ENCODE measurements around the gene LAMTOR3. TPM values are rescaled to one million over a fixed set of nuclear protein-coding genes. Genes with fewer than 3 reads are reported as not detected.

Gene LAMTOR3
- polyA plus RNA-seq, 6 donors from 2014 or later: 19.6 to 43.7 (median 26.6) TPM

DNA sequence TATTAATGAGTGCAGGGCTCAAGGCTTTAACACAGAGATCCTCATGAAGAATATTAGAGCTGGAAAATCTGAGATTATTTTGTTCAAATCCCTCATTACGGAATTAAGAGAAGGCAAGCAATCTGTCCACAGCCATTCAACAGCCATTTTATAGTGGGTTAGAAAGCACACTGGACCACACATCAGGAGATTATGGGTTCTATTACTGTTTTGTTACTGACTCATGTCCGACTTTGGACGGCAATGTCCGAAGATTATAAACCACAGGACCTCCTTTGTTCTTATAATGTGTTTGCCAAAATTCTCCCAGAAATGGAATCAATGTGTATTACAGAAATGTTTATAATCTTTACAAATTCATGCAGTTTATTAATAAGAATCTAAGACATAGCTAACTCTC is 8.1 kb downstream of the LAMTOR3 start:
- H3K9me3 Mint-ChIP-seq: no peaks in the 10 kb centered on the region
- no peak overlapping the region for H3K27ac Mint-ChIP-seq
- peaks cover 0 to 5% (median 4%) of the 10 kb centered on the region in 3 donors for H3K4me1 Mint-ChIP-seq
- H3K36me3 Mint-ChIP-seq: no peaks in the 10 kb centered on the region
- H3K27me3 Mint-ChIP-seq: no peaks in the 10 kb centered on the region
- H3K4me3 Mint-ChIP-seq: no peak overlapping the region
- ATAC-seq (ENCODE audit: low read depth in 2 of 2) (no peak), DNase-seq (no peak)

DNA sequence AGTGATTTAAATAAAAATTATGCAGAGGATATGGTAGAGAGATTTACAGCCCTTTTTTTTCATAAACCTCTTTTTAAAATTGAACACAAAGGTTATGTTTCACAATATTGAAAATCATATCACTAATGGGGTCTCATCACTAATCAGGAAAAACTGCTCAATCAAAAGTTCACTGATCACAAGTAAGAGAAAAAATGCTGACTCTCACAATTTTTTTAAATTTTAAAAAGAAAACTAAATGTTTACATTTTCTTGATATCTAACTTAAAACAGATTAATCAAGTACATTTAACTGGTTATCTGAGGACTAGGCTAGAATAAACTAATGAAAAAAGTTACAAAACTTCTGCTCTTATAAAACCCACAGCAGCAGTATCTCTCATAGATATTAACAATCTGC is 8.5 kb downstream of the LAMTOR3 start:
- no peak for DNase-seq
- Mint-ChIP-seq H3K9me3 (no peaks in the 10 kb centered on the region), H3K36me3 (peaks cover 0 to under 1% of the 10 kb centered on the region in 2 donors), H3K4me3 (no peak overlapping the region), H3K4me1 (peaks cover 0 to 5% (median 4%) of the 10 kb centered on the region in 3 donors), H3K27ac (no peak overlapping the region), H3K27me3 (no peaks in the 10 kb centered on the region)
- no peak for ATAC-seq (ENCODE audit: low read depth in 2 of 2)

DNA sequence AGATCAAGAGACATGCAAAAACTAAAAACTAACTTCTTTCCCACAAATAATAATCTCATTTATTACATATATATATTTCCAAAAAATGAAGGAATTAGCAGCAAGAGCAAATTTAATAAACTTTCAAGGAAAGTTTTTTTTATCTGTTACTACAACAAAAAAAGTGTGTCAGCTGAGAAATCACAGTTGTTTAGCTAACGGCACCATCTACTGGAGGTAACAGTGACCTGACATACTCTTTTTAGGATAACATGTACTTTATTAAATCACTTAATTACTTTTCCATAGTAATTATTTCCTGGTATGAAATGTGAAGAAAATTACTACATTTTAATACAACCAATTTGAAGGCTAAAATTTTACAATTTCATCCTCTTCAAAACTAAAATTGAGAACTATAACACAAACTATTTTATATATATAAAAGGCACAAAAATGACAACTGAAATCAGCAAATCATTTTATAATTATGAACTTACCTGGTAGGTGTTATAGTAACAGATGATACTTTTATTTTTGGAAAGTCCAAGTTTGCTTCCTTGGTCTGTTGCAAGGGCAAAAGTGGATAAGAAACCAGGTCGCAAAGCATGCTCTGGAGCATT is 9.1 kb downstream of the LAMTOR3 start:
- Mint-ChIP-seq H3K4me1 (peaks cover 0 to 5% (median 4%) of the 10 kb centered on the region in 3 donors), H3K27ac (no peak overlapping the region), H3K27me3 (no peaks in the 10 kb centered on the region), H3K36me3 (peaks cover 0 to 5% of the 10 kb centered on the region in 2 donors), H3K9me3 (no peaks in the 10 kb centered on the region), H3K4me3 (no peak overlapping the region)
- ATAC-seq (ENCODE audit: low read depth in 2 of 2) (peak; percentile 43 to 52), DNase-seq (peak; percentile 31)

DNA sequence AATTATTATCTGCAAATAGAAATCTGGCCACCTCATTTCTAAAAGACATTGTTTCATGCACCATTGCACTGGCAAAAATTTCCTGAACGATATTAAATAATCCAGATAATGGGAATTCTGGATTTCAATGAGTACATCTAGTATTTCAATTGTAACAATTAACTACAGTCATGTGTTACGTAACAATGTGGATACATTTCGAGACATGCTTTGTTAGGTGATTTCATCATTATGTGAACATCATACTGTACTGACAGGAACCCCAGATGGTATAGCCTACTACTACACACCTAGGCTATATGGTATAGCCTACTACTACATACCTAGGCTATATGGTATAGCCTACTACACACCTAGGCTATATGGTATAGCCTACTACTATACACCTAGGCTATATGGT is 14.8 kb downstream of the LAMTOR3 start:
- no peak overlapping the region for H3K4me3 Mint-ChIP-seq
- no peaks in the 10 kb centered on the region for H3K9me3 Mint-ChIP-seq
- H3K36me3 Mint-ChIP-seq: peaks cover 0 to 10% of the 10 kb centered on the region in 2 donors
- no peak for ATAC-seq (ENCODE audit: low read depth in 2 of 2)
- no peaks in the 10 kb centered on the region for H3K27me3 Mint-ChIP-seq
- DNase-seq: no peak
- H3K4me1 Mint-ChIP-seq: peaks cover 0 to 2% (median 0%) of the 10 kb centered on the region in 3 donors
- H3K27ac Mint-ChIP-seq: no peak overlapping the region

DNA sequence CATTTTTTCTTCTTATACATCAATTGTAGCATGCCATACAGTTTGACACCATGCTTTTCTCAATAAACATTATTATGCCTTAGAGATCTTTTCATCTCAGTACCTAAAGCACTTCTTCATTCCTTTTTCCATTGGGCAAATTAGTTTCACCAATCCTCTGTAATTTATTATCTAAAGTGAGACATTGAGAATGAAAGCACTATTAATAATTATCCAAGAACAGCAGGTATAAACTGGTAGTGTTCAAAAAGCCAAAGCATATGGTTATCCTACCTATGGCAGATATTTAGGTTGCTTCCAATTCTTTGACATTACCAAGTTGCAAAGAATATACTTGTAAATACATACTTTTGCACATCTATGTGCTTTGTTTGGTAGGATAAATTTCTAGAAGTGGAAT is 15.6 kb downstream of the LAMTOR3 start:
- Mint-ChIP-seq H3K27me3 (no peaks in the 10 kb centered on the region), H3K4me1 (peaks cover 0 to 2% (median 0%) of the 10 kb centered on the region in 3 donors), H3K4me3 (no peak overlapping the region), H3K27ac (no peak overlapping the region), H3K9me3 (no peaks in the 10 kb centered on the region), H3K36me3 (peaks cover 0 to 10% of the 10 kb centered on the region in 2 donors)
- DNase-seq (no peak), ATAC-seq (ENCODE audit: low read depth in 2 of 2) (no peak)

DNA sequence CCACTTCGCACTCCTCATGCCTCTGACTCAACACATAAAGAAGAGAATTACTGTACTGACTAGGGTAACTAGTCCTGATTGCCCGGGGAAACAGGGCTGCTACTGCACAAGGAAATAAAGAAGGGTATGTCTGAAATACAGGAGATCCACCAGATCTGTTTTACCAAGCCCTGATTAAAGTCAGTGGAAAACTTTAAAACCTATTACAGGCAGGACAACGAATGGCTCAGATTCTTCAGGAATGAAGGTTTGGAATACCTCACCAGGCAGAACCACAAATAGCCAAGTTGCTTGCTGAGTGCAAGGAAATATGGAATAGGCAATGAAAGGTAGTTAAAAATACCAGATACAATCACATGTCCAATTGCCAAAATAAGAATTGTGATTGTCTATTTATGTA is 17.3 kb downstream of the LAMTOR3 start:
- peak overlapping the region in 1 of 6 donors; percentile 10 for H3K27ac Mint-ChIP-seq
- H3K36me3 Mint-ChIP-seq: peaks cover under 1 to 19% of the 10 kb centered on the region in 2 donors
- DNase-seq (no peak), ATAC-seq (ENCODE audit: low read depth in 2 of 2) (no peak)
- H3K4me1 Mint-ChIP-seq: peaks cover 2 to 6% (median 5%) of the 10 kb centered on the region in 3 donors
- no peak overlapping the region for H3K4me3 Mint-ChIP-seq
- H3K9me3 Mint-ChIP-seq: no peaks in the 10 kb centered on the region
- no peaks in the 10 kb centered on the region for H3K27me3 Mint-ChIP-seq

DNA sequence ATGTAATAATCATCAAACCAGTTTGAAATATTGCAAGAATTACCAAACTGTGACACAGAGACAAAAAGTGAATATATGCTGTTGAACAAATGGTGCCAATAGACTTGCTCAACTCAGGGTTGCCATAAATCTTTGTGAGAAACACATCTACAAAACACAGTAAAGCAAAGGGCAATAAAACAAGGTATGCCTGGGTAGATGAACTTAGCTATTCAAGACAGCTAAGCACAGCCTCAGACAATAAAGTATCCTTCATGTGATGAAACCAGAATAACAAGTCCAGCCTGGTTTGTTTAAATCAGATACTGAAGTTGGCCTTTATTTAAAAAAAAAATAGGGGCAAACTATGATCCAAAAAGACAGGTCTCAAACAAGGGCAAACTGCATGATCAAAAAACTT is 19.2 kb downstream of the LAMTOR3 start:
- Mint-ChIP-seq H3K9me3 (no peaks in the 10 kb centered on the region), H3K4me1 (peaks cover 5 to 7% (median 6%) of the 10 kb centered on the region in 3 donors), H3K4me3 (no peak overlapping the region), H3K36me3 (peaks cover 7 to 13% of the 10 kb centered on the region in 2 donors), H3K27ac (peak overlapping the region in 2 of 6 donors; percentile 28 to 84), H3K27me3 (no peaks in the 10 kb centered on the region)
- ATAC-seq (ENCODE audit: low read depth in 2 of 2): no peak
- DNase-seq: no peak

DNA sequence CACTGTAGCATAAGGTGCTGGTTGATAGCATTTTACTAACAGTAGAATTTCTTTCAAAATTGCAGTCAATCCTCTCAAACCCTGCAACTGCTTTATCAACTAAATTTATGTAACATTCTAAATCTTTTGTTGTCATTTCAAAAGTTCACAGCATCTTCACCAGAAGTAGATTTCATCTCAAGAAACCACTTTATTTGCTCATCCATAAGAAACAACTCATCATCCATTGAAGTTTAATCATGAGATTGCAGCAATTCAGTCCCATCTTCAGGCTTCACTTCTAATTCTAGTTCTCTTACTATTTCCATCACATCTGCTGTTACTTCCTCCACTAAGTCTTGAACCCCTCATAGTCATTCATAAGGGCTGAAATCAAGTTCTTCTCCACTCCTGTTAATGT is 21.7 kb downstream of the LAMTOR3 start:
- Mint-ChIP-seq H3K4me1 (peaks cover 5 to 7% (median 6%) of the 10 kb centered on the region in 3 donors), H3K36me3 (peaks cover 7 to 9% of the 10 kb centered on the region in 2 donors), H3K9me3 (no peaks in the 10 kb centered on the region), H3K4me3 (no peak overlapping the region), H3K27me3 (no peaks in the 10 kb centered on the region), H3K27ac (peak overlapping the region in 4 of 6 donors; percentile 9 to 88 (median 24))
- no peak for ATAC-seq (ENCODE audit: low read depth in 2 of 2)
- DNase-seq: no peak

DNA sequence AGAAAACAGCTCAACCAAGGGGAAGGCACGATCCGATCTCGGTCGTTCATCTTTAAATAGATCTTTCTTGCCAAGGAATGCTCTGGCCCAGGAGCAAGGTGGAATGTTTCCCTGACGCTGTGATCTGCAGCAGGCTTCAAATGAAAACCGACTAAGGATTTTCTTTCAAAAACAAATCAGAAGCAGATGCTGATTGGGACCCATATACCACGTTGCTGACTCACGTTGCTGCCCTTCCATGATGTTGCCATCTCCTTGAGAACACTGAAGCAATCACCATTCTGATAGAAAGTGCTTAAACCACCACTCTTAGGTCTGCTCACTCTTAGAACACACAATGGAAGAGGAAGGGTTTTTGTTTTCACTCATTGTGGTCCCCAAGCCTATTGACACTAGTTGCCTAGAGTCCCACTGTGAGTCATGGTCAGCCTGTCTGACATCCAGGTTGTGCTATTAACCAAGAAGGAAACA is 26.1 kb downstream of the LAMTOR3 start:
- peaks cover 9 to 11% of the 10 kb centered on the region in 2 donors for H3K36me3 Mint-ChIP-seq
- DNase-seq: no peak
- peak overlapping the region in 3 of 6 donors; percentile 21 to 71 (median 41) for H3K27ac Mint-ChIP-seq
- ATAC-seq (ENCODE audit: low read depth in 2 of 2): no peak
- H3K9me3 Mint-ChIP-seq: no peaks in the 10 kb centered on the region
- no peak overlapping the region for H3K4me3 Mint-ChIP-seq
- H3K4me1 Mint-ChIP-seq: peaks cover 5 to 6% (median 5%) of the 10 kb centered on the region in 3 donors
- no peaks in the 10 kb centered on the region for H3K27me3 Mint-ChIP-seq

DNA sequence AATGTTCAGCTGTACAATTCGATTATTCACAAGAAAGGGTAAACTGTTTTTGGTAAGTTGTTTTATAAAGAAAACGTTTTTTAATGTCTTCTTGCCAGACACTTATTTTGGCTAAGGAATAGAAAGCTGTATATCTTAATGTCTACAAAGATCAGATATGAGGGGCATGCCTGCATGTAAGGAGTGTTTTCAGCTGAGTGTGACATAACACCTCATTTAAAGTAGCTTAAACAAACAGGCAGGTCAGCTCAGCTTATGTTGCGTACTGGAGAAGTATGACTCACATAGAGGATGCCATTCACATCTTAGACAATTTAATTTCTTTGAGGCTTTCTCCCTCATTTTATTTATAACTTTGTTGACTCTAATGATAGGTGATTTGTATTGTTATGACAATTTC is 30.4 kb downstream of the LAMTOR3 start:
- peaks cover 10 to 12% (median 11%) of the 10 kb centered on the region in 3 donors for H3K4me1 Mint-ChIP-seq
- peaks cover 0 to 4% of the 10 kb centered on the region in 2 donors for H3K36me3 Mint-ChIP-seq
- ATAC-seq (ENCODE audit: low read depth in 2 of 2) (no peak), DNase-seq (no peak)
- H3K27me3 Mint-ChIP-seq: no peaks in the 10 kb centered on the region
- H3K9me3 Mint-ChIP-seq: no peaks in the 10 kb centered on the region
- H3K4me3 Mint-ChIP-seq: no peak overlapping the region
- H3K27ac Mint-ChIP-seq: peak overlapping the region in 1 of 6 donors; percentile 31

DNA sequence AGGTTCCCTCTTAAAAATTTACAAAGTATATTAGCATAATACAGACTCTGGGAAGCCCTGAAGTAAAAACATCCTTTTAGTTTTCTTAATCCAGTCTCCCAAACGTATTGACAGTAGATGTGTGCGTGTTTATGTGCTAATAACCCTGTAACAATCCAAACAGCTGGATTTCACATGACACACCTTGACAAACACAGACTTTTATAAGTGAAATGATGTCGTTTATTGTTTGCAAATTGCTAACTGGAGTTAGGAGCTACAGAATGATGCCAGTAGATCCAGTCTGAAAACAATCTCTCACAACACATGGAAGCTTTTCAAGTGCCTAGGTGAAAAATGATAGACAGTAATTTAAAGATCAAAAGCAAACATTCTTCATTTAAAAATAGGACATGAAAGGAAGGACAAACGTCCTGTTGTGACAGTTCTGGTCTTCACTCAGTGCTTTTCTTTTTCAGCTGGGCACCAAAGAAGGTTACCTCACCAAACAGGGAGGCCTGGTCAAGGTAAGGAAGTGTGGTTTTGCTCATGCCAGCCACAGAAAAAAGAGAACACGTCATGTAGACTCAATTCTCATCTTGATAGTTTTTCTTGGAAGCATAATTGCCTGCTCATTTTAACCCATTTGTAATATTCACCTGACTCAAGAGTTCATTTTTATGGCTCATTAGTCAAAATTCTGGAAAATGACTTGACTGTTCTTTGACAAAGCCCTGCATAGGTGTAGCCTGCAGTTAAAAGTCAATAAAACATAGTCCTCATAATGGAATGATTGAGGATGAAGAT is 32.9 kb downstream of the LAMTOR3 start:
- H3K4me3 Mint-ChIP-seq: no peak overlapping the region
- H3K4me1 Mint-ChIP-seq: peaks cover 22 to 26% (median 23%) of the 10 kb centered on the region in 3 donors
- no peak for ATAC-seq (ENCODE audit: low read depth in 2 of 2)
- no peak for DNase-seq
- H3K27ac Mint-ChIP-seq: peak overlapping the region in 4 of 6 donors; percentile 36 to 92 (median 55)
- H3K27me3 Mint-ChIP-seq: no peaks in the 10 kb centered on the region
- no peaks in the 10 kb centered on the region for H3K9me3 Mint-ChIP-seq
- H3K36me3 Mint-ChIP-seq: peaks cover 3 to 15% of the 10 kb centered on the region in 2 donors

DNA sequence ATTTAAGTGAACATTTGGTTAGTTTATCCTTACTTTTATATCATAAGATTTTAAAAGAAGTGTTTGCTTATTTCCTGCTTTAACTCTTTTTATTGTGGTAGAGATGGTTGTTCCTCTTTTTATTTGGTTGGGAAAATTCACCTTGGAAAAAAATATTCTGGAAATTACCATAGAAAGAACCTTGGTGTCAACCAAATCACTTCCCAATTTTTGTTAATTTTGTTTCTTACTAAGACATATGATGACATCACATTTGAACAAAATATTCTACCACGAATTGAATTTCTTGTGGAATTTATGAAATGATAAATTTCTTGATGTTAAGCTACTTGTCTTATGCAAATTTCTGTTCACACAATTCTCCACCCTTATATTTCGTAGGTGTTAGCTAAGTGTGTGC is 33.7 kb downstream of the LAMTOR3 start:
- H3K36me3 Mint-ChIP-seq: peaks cover 10 to 14% of the 10 kb centered on the region in 2 donors
- peaks cover 30 to 33% (median 31%) of the 10 kb centered on the region in 3 donors for H3K4me1 Mint-ChIP-seq
- peak overlapping the region in 5 of 6 donors; percentile 36 to 95 (median 60) for H3K27ac Mint-ChIP-seq
- no peaks in the 10 kb centered on the region for H3K9me3 Mint-ChIP-seq
- ATAC-seq (ENCODE audit: low read depth in 2 of 2) (no peak), DNase-seq (no peak)
- no peak overlapping the region for H3K4me3 Mint-ChIP-seq
- no peaks in the 10 kb centered on the region for H3K27me3 Mint-ChIP-seq

DNA sequence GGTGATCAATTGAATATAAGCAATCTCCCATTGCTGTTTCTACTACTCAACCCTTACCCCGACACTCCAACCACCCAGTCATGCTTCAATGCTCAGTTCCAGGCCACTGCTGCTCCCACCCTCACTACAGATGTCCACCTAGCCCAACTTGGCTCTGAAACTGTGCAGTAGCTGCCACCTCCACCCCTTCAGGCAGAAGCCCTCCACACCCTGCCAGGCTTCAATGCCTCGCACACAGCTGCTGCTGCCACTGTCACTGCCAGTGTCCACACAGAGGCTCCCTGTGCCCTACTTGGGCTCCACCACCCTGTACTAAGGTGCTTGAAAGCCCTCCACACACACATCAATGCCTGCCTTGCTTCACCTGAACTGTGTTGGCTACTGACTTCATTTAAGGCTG is 34.6 kb downstream of the LAMTOR3 start:
- DNase-seq: no peak
- Mint-ChIP-seq H3K4me1 (peaks cover 38 to 42% (median 40%) of the 10 kb centered on the region in 3 donors), H3K36me3 (peaks cover 19 to 21% of the 10 kb centered on the region in 2 donors), H3K9me3 (no peaks in the 10 kb centered on the region), H3K27me3 (no peaks in the 10 kb centered on the region), H3K27ac (peak overlapping the region in 5 of 6 donors; percentile 81 to 95 (median 86)), H3K4me3 (peak overlapping the region in 7 of 8 donors; percentile 9 to 77 (median 63))
- ATAC-seq (ENCODE audit: low read depth in 2 of 2): peak; percentile 35 to 60

Data from naive B cell (primary cell).